ENCODE measurements around the gene LRFN4. TPM values are rescaled to one million over a fixed set of nuclear protein-coding genes. Genes with fewer than 3 reads are reported as not detected.

LRFN4 gene
- total and polyA plus RNA-seq, 2 of the 13 experiments (the other 11 are each of a cell fraction or from before 2014, with no cell fraction given): 1.3 to 6.8 TPM

GRCh38 chr11:66910016-66910415 lies 53.2 kb downstream of the LRFN4 start:
- Histone ChIP-seq H4K20me1 (ENCODE audit: insufficient read depth, low read length) (no peaks in the 10 kb centered on the region), H2AFZ (ENCODE audit: low read length) (no peak overlapping the region), H3K27me3 (ENCODE audit: control insufficient read depth in 1 of 2, insufficient read depth in 2 of 2, low read length in 2 of 2) (no peaks in the 10 kb centered on the region), H3K9me3 (ENCODE audit: low read length) (no peaks in the 10 kb centered on the region), H3K4me1 (ENCODE audit: insufficient read depth, low read length) (peaks cover 97% of the 10 kb centered on the region), H3K36me3 (replicated peaks in 1 of 2; ENCODE audit: control insufficient read depth in 1 of 2, insufficient read depth in 2 of 2, low read length in 2 of 2) (0 out of 5 replicates have a peak, but pooled peaks cover 0 to 2% of the 10 kb centered on the region in 2 experiments), H3K27ac (ENCODE audit: extremely low read length, insufficient read depth, low read length) (no peak overlapping the region), H3K9ac (ENCODE audit: insufficient read depth, low read depth, low read length) (no peak overlapping the region), H3K4me3 (replicated peaks in 1 of 3; ENCODE audit: insufficient read depth in 1 of 3, low read depth in 2 of 3, low read length in 3 of 3) (no peak overlapping the region), H3K4me2 (ENCODE audit: low read depth, low read length) (no peak overlapping the region), H3K79me2 (ENCODE audit: insufficient read depth, low read length) (peaks cover 32% of the 10 kb centered on the region)
- CTCF ChIA-PET (ENCODE audit: low intra/inter-chr PET ratio, low total read pairs): no interaction called here
- intact Hi-C loops (cut with micrococcal nuclease; ENCODE audit: unreplicated experiment): no loop called here
- no TSS peak for BruUV-seq (replicated peaks)
- POLR2A ChIA-PET: interaction anchor here (1.1 to 2.1 kb wide), 2 partner anchors 8 to 67 kb away, joined by 5 to 7 read pairs; partner anchors contain the start of gene RCE1
- WGBS (ENCODE audit: low lambda C conversion rate): 95% methylated on average over 10 of the region's 10 CpGs
- FAIRE-seq (no peak), ATAC-seq (no peak), DNase-seq (ENCODE audit: low spot score) (no peak)
- in situ Hi-C loops (cut with HindIII; ENCODE audit: extremely low pct_ligation_motif_present, low pct_unique_long_range_greater_than_20kb): no loop called here
- TF ChIP-seq ZNF609 (CRISPR knock-in tag; IDR thresholded peaks at IDR 0.05; ENCODE audit: borderline replicate concordance) (no peak), ZFP62 (CRISPR knock-in tag; IDR thresholded peaks at IDR 0.05) (no peak), ZNF460 (CRISPR knock-in tag; IDR thresholded peaks at IDR 0.05; ENCODE audit: borderline replicate concordance) (no peak), ZNF256 (CRISPR knock-in tag; conservative IDR thresholded peaks at IDR 0.05) (no peak), HNRNPL (IDR thresholded peaks at IDR 0.05; ENCODE audit: low read depth, low read length) (no peak), HOXA5 (CRISPR knock-in tag; IDR thresholded peaks at IDR 0.05) (no peak), ZNF619 (CRISPR knock-in tag; IDR thresholded peaks at IDR 0.05) (no peak), ZNF556 (CRISPR knock-in tag; IDR thresholded peaks at IDR 0.05; ENCODE audit: borderline replicate concordance) (no peak), STAG1 (CRISPR knock-in tag; IDR thresholded peaks at IDR 0.05) (no peak)
- TF ChIP-seq, protein P1, sequence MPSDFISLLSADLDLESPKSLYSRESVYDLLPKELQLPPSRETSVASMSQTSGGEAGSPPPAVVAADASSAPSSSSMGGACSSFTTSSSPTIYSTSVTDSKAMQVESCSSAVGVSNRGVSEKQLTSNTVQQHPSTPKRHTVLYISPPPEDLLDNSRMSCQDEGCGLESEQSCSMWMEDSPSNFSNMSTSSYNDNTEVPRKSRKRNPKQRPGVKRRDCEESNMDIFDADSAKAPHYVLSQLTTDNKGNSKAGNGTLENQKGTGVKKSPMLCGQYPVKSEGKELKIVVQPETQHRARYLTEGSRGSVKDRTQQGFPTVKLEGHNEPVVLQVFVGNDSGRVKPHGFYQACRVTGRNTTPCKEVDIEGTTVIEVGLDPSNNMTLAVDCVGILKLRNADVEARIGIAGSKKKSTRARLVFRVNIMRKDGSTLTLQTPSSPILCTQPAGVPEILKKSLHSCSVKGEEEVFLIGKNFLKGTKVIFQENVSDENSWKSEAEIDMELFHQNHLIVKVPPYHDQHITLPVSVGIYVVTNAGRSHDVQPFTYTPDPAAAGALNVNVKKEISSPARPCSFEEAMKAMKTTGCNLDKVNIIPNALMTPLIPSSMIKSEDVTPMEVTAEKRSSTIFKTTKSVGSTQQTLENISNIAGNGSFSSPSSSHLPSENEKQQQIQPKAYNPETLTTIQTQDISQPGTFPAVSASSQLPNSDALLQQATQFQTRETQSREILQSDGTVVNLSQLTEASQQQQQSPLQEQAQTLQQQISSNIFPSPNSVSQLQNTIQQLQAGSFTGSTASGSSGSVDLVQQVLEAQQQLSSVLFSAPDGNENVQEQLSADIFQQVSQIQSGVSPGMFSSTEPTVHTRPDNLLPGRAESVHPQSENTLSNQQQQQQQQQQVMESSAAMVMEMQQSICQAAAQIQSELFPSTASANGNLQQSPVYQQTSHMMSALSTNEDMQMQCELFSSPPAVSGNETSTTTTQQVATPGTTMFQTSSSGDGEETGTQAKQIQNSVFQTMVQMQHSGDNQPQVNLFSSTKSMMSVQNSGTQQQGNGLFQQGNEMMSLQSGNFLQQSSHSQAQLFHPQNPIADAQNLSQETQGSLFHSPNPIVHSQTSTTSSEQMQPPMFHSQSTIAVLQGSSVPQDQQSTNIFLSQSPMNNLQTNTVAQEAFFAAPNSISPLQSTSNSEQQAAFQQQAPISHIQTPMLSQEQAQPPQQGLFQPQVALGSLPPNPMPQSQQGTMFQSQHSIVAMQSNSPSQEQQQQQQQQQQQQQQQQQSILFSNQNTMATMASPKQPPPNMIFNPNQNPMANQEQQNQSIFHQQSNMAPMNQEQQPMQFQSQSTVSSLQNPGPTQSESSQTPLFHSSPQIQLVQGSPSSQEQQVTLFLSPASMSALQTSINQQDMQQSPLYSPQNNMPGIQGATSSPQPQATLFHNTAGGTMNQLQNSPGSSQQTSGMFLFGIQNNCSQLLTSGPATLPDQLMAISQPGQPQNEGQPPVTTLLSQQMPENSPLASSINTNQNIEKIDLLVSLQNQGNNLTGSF (CRISPR knock-in tag; IDR thresholded peaks at IDR 0.05): no peak
- TF ChIP-seq, protein P2, sequence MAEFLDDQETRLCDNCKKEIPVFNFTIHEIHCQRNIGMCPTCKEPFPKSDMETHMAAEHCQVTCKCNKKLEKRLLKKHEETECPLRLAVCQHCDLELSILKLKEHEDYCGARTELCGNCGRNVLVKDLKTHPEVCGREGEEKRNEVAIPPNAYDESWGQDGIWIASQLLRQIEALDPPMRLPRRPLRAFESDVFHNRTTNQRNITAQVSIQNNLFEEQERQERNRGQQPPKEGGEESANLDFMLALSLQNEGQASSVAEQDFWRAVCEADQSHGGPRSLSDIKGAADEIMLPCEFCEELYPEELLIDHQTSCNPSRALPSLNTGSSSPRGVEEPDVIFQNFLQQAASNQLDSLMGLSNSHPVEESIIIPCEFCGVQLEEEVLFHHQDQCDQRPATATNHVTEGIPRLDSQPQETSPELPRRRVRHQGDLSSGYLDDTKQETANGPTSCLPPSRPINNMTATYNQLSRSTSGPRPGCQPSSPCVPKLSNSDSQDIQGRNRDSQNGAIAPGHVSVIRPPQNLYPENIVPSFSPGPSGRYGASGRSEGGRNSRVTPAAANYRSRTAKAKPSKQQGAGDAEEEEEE (CRISPR knock-in tag; IDR thresholded peaks at IDR 0.05; ENCODE audit: borderline replicate concordance): no peak
- TF ChIP-seq, protein P3, sequence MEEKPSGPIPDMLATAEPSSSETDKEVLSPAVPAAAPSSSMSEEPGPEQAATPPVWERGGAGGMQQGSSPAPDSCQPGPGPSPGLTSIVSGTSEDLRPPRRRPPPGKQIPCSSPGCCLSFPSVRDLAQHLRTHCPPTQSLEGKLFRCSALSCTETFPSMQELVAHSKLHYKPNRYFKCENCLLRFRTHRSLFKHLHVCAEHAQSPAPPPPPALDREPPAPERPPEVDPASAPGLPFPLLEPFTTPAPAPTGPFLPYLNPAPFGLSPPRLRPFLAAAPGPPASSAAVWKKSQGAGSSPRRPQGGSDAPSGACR (CRISPR knock-in tag; IDR thresholded peaks at IDR 0.05): no peak
